Activated CD4-positive, alpha-beta T cell treated with anti-CD3 and anti-CD28 coated beads, Interleukin-2, amount 50 U/mL, for 4 hours (primary cell): Measurements from ENCODE around the gene SERPINA12.
A peak's percentile ranks its signal among the peaks of the same experiment; 100 is the strongest.

Source experiments
- DNase-seq, 2 experiments: peaks; one replicate each; pipeline ENCODE4 v3.0.0-alpha.2; 2020

SERPINA12 gene

DNA sequence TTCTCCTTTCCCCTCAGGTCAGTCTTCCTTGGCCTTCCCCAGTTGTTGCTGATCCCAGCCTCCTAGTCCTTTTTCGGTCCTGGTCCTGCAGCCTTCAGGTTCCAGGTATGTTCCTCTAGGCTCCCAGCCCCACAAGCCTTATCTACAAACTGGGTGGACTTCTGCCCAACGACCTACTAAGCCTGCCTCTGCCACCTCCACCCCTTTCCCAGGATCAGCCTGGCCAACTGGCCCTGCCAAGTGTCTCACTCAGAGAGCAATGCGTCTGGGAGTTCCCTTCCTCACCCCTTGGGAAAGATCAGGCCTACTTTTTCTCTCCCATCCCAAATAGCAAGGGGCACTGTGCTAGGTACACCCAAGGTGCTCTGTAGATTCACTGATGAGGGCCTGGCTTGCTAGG is at the start of gene SERPINA12:
SERPINA12 (minus strand) TSS at position 114 of the 400 bp plus-strand sequence. CDS start 11,072 bp downstream, outside the sequence.
- DNase-seq, result no peak

DNA sequence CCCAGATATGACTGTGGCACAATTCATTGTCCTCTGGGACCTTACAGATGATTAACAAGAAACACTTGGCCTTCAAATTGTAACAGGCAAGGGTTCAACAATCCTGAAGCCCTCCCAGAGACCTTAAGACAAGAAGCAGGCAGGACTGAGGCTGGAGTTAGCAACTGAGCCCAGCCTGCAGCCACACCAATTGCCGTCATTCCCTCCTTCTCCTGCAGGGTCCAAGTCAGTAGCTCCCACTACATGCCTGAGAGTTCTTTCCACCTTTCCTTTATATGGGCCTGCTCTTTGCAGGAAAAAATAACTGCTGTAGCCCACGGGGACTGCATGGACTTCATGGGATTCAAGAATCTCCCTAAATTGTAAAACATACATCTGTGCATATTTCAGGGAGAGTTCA is 49.6 kb upstream of the SERPINA12 start:
- no peak for DNase-seq

GRCh38 chr14:94557327-94557726 is 48.1 kb upstream of the SERPINA12 start:
- DNase-seq, result no peak

DNA sequence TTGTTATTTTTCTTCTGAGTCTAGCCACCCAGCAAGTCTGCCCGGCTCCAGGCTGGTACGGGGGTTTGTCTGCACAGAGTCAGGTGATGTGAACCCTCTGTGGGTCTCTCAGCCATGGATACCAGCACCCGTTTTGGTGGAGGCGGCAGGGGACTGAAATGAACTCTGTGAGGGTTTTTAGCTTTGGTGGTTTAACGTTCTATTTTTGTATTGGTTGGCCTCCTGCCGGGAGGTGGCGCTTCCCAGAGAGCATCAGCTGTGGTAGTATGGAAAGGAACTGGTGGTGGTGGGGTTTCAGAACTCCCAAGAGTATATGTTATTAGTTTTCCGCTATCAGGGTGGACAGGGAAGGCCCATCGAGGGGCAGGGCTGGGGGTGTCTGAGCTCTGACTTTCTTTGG is 46.7 kb upstream of the SERPINA12 start:
- no peak for DNase-seq

DNA sequence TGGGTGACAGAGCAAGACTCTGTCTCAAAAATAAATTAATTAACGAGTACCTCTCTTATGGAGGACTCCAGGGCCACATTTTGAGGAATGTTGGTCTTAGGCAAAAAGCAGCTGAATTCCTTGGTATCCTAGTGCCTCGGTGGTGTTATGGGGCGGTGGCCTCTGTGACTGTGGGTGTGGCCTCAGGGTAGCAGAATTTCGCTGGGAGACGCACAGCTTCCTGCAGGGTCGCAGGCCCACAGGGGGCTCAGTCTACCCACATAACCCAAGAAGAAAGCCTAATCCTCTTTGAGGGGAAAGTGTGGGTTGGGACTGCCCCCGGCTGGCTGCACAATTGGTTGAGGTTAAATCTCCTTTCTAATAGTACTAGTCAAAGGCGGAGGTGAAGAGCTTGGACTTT is 40.8 kb upstream of the SERPINA12 start:
- no peak for DNase-seq

GRCh38 chr14:94548999-94549985 is 40.0 kb upstream of the SERPINA12 start:
- DNase-seq, result peak; percentile 34 to 43

DNA sequence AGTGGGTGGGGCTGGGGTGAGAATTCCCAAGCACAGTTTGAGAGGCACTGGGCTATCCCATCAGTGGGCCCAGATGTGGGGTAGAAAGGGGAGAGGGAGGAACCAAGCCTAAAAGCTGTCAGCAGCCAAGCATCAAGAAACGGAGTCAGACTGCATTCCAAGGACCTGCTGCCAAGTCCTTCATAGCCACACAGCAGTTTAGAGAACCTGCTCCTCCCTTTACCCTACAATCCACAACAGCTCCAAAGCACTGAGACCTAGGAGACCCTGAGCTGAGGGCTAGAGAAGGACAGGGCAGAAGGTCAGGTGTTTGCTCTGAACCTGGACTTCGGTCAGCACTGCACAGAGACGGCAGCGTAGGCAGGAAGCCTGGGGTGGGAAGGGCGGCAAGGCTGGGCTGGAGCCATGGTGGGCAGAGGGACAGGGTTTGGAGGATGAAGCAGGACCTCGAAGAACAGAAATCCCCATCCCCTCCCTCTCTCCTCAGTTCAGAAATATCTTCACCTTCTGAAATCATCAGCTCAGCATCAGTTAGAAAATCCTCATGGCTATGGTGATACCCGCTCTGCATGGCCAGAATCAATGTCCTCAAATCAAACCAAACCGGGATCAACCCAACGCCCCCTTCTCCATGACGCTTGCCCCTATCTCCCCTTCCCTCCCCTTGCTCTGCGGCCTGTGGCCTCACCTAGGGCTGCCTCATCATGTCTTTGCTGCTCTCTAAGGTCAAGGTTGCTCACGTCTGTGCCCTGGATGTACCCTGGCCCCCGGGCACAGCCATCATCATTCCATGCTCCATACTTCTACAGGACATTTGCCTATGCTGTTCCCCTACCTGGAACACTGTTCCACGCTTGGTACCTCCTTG is 39.1 kb upstream of the SERPINA12 start:
- no peak for DNase-seq

- no peak for DNase-seq
These were observed 38.5 kb upstream of the SERPINA12 start for GRCh38 chr14:94547726-94548125.

- DNase-seq, result no peak
These were observed 37.9 kb upstream of the SERPINA12 start for GRCh38 chr14:94547151-94547680.

DNA sequence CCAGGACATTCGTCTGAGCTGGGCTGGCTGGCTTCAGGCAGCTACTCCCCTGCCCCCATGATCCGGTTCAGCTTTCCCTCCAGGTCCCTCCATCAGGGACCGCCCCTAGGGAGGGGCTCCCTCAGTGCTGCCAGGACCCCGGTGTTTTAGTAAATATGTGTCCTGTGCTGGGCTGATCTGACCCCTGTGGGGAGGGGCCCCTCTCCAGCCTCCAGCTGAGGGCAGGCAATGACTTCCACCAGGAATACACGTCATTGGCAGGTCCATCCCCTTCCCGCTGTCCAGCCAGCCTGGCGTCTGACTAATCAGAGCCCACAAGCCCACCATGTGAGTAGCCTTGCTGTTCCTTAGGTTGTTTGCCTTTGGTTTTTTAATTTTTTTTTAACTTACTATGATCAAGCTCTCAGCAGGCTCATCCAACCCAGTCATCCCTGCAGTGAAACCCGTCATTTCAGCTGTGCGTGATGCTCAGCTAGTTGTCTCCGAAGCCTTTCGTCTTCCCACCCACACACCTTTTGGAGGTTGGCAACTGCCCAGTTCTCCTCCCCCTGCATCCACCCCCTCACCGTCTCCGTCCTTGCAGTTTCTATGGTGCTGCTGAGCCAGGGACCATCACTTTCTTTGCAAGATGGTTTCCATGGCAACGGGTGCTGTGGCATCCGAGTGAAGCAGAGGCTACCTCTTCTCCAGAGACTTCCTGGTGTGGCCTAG is 36.0 kb upstream of the SERPINA12 start:
- DNase-seq, result no peak

DNA sequence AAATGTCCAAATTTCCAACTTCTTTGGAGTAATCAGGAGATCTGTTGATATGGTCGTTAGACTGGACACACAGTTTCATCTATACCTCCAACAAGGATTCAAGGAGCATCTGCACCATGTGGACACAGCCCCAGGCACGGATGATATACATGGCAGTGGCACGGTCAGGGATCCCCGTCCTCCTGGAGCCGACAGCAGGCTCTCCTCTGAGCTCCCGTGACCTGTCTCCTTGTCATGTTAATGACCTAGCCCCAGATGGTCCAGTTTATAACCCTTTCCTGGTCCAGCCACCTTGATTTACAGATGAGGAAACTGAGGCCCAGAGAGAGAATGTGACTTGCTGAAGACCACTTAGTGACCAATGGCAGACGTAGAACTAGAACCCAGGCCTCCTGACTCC is 35.5 kb upstream of the SERPINA12 start:
- DNase-seq, result no peak

DNA sequence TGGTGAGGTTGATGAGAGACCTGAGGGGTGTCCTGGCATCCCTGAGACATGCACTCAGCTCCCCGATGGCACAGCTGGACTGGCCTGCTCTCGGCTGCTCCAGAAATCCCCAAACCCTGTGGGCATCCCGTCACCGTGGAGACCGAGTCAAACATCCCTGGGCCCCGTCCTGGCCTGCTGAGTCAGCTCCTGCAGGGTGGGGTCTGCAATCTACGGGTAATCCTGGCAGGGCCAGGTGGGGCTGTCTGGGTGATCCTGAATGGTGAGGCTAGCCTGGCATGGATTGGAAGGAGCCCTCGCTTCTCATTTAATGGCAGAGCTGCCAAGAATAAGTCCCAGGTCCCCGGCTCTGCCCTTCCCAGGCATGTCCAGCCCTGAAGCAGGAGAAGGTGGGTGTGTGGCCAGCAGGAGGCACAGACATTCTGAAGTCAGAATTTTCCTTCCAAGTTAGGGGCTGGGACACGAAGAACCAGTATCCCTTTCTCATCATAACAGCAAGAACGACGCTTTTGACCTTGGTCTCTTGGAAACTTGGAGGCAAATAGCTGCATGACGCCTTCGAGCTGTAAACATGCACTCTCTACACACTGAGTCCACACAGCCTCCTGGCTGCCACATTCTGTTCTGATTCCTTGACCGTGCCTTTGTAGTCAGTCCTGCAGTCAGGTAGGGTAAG is 34.3 kb upstream of the SERPINA12 start:
- no peak for DNase-seq

DNA sequence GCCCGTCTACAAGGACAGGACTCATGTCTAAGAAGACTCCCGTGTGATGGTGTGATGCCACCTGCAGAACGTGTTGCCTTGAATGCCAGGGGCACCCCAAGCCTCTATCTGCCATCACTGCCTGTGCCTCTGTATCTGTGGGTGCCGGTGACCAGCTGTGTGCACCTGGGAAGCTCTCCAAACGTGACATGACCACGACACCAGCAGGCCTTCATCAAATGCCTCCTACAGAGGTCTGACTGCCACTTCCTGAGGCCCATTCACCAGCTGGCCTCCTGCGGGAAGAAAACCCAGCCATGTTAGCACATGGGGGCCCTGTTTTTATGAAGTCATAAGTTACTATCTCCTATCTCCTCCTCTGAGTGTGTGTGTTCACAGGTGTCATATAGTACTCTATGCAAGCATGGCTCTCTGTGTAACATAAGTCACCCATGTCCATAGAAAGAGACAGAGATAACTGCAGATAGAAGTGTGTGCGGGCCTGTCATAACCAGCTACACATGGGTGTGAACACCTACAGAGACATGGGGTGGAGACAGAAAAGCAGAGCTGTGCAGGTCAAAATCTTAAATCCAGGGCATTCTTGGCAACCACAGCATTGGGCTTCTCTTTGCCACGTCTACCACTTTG is 33.7 kb upstream of the SERPINA12 start:
- DNase-seq, result no peak

DNA sequence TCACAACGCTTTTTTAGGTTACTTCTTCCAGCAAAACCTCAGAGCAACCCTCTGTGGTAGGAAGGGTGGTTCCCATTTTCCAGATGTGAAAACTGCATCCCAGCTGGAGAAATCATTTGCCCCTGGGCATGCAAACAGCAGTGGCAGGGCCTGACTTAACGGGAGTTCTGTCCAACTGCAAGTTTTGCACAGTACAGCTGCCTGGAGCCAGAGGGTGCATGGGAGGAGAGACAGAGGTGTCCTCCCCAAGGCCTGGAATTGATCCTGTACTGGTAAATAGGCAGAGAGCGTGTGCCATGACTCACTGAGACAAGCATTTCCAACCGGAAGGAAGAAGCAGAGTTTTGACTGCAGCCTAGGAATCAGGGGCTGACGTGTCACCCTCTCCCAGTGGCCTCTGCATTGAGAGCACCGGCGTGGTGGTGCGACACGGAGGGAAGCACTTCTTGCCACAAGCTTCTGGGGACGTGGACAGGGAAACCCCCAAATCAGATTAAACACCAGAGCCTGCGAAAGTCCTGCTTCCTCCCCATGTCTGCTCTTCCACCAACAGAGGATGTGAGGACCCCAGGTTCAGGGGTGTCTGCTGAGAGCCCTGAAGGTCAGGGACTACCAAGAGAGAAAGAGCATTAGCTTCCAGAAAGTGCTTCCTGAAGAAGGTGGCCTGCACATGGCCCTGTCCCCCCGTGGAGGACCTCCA is 33.0 kb upstream of the SERPINA12 start:
- DNase-seq, result no peak

DNA sequence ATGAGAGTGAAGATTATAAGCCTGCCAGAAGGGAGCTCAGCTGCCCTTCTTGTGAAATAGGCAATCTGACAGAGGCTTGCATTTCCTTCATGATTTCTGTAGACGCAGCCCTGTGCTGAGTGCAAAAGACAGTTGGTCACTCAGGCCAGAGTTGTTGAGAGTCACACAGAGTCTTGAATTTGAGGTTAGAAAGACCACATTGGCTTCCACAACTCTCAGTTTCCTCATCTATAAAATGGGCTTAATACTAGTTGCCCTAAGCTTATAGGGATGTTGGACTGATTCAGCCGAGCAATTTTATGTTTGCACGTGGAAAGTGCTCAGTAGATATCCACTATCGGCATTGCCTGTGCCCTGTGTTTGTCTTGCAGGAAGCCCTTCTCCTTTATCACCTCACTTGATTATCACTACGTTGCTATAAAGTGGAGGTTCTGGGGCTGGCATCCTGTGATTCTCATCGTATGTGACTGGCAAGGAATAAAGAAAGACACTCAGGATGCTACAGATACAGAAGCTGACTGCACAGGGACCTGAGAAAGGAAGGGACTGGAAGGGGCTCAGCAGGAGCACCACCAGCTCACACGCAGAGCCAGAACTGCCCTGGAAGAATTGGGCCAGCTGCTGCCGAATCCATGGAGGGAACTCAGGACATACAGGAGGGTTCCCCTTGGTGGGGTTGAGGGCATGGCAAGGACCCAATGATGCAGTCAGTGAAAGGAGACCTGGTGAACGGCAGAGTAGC is 32.1 kb upstream of the SERPINA12 start:
- no peak for DNase-seq

DNA sequence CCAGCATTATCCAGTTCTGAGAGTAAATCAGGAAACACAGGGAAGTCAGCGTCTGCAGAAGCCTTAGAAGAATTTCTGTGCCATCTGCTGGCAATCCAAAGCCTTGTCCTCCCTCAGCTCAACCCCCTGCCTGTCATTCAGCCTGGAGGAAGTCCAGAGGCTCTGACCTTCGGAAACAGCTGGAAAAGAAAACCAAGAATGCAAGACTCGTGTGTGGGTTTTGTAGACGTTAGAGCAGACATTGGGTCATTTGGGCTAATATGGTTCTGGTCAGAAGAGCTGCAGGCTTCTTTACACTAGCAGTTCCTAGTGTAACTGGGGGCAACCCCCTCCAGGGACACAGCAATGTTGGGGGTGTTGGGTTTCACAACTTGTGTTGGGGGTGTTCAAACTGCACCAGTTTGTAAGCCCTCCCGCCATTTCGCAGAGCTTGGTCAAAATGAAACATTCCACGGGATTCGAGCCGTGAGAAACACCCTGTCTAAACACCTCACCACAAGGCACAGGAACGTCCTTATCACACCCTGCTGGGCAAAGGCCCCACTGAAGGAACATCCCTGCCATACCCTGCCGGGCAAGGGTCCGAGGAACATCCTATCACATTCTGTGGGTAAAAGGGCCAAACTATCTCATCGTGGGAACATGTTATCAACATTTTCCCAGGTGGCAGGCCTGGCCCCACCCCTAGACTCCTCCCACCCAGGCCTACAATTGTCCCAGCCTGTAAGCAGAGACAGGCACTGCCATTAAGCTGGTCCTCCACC is 30.9 kb upstream of the SERPINA12 start:
- DNase-seq, result no peak

DNA sequence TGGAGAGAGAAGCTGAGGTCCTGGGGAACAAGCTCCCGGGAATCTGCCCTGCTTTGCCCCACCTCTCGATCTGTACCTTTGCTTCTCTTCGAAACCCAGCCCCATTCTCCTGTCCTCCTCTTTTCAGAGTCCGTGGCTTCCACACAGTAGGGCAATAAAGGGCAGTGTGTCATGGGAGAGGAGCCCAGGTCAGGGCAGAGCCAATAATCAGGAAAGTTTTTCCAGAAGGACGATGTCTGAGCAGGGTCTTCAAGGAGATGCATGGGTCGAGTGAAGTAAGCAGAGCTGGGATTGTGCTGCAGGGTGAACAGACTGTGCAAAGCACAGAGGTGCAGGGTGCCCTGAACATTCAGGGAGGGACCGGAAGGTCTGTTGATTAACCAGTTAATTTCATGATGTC is 29.9 kb upstream of the SERPINA12 start:
- no peak for DNase-seq

DNA sequence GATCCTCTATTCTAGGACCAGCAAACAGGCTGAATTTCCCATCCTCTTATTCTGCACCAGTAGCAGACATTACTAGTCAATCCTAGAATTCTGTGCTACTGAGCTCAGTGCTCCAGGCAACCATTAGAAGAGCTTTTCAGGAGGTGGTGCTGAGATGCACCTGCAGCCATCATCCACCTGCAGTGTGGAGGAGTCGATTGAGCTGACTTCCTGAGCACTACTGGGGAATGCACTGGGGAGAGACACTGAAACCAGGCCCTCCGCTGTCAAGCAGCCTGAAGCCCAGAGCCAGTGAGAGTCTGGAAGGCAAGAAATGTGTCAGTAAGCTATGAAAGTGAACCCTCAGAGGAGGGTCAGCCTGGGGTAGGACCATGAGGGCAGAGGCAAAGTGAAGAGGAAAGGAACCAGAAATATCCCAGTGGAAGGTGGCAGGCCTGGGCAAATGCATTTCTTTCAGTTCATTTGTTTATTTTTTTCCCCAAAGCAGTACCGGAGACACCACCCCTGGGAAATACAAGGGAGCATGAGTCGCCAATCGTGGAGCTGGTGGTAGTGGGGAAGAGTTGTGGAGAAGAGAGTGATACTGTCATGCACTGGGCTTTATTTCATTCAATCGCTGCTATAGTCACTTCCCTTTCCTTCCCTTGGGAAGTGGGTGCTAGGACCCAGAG is 28.9 kb upstream of the SERPINA12 start:
- DNase-seq, result no peak

- no peak for DNase-seq
These were observed 27.6 kb upstream of the SERPINA12 start for GRCh38 chr14:94536836-94537235.
